Mesothelial cell of epicardium (in vitro differentiated cells): ENCODE results near the gene FARSB. TPM values are rescaled to one million over a fixed set of nuclear protein-coding genes. Genes with fewer than 3 reads are reported as not detected.

Source experiments
- DNase-seq, 2 experiments: peaks; one replicate each; pipeline ENCODE4 v3.0.0; 2021; ENCODE audit warnings: low spot score in 2 of 2; ENCODE audit not compliant: unreplicated experiment in 2 of 2
- H3K27ac Mint-ChIP-seq: 2 replicates; pipeline ENCODE4 v1.8.0; 2021; ENCODE audit warnings: mixed read lengths
- H3K27me3 Mint-ChIP-seq: 2 replicates; pipeline ENCODE4 v1.8.0; 2021; ENCODE audit warnings: low read depth, mixed read lengths
- H3K36me3 Mint-ChIP-seq: 2 replicates; pipeline ENCODE4 v1.8.0; 2021; ENCODE audit warnings: mixed read lengths
- H3K4me1 Mint-ChIP-seq: 2 replicates; pipeline ENCODE4 v1.8.0; 2021; ENCODE audit warnings: mixed read lengths
- H3K4me3 Mint-ChIP-seq: 2 replicates; pipeline ENCODE4 v1.8.0; 2021; ENCODE audit warnings: mild to moderate bottlenecking, moderate library complexity, mixed read lengths
- H3K9me3 Mint-ChIP-seq: 2 replicates; pipeline ENCODE4 v1.8.0; 2021; ENCODE audit warnings: mixed read lengths
- total RNA-seq: library from RNA; stranded (reverse); gene quantifications from 3 replicates; pipeline ENCODE4 v1.2.1, GENCODE V29; 2021
- TF ChIP-seq, protein P1 (sequence below): fragments of 200-600 bp; sonication (generic); IDR thresholded peaks from one replicate; pipeline ENCODE4 v1.5.0; 2021; ENCODE audit warnings: antibody characterized with exemption; ENCODE audit not compliant: unreplicated experiment

The FARSB gene
- total RNA-seq, 1 donor from 2014 or later = 17.7 TPM

DNA sequence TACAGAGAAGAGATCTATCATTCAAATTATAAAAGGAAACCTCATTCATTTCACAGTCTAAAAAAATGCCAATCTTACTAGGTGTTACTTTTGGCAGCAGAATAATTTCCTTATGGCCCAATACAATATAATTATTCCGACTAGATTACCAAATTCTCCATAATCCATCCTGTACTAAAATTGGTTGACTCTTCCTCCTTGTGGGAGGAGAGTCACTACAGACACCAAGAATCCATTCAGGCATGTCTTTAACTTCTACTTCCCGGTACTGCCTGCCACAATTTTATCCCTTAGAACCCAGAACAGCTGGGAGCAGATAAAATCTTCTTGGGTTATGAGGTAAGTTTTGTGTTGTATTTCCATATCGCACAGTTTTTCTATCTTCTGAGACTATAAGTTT lies 9.9 kb downstream of the FARSB start:
- H3K36me3 Mint-ChIP-seq = peaks cover 18% of the 10 kb centered on the region
- TF ChIP-seq, protein P1, sequence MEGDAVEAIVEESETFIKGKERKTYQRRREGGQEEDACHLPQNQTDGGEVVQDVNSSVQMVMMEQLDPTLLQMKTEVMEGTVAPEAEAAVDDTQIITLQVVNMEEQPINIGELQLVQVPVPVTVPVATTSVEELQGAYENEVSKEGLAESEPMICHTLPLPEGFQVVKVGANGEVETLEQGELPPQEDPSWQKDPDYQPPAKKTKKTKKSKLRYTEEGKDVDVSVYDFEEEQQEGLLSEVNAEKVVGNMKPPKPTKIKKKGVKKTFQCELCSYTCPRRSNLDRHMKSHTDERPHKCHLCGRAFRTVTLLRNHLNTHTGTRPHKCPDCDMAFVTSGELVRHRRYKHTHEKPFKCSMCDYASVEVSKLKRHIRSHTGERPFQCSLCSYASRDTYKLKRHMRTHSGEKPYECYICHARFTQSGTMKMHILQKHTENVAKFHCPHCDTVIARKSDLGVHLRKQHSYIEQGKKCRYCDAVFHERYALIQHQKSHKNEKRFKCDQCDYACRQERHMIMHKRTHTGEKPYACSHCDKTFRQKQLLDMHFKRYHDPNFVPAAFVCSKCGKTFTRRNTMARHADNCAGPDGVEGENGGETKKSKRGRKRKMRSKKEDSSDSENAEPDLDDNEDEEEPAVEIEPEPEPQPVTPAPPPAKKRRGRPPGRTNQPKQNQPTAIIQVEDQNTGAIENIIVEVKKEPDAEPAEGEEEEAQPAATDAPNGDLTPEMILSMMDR = no peak
- no peaks in the 10 kb centered on the region for H3K27me3 Mint-ChIP-seq
- H3K27ac Mint-ChIP-seq = no peak overlapping the region
- no peak for DNase-seq
- H3K9me3 Mint-ChIP-seq = no peaks in the 10 kb centered on the region
- no peak overlapping the region for H3K4me3 Mint-ChIP-seq
- H3K4me1 Mint-ChIP-seq = peaks cover 4% of the 10 kb centered on the region

DNA sequence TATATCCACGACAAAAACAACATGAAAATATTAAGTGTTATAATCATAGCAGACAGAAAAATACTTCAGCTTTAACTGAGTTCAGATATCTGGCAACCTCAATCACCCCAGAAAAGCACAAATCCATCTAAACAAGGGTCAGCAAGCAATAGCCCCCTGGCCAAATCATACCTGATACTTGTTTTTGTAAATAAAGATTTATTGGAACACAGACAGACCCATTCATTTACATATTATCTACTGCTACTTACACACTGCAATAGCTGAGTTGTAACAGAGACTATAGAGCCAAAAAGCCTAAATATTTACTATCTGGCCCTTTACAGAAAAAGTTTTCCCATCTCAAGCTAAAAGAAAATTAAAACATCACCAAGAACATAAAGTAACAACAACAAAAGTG lies 12.8 kb downstream of the FARSB start:
- peaks cover 25% of the 10 kb centered on the region for H3K36me3 Mint-ChIP-seq
- H3K4me3 Mint-ChIP-seq = no peak overlapping the region
- no peak for DNase-seq
- no peak overlapping the region for H3K27ac Mint-ChIP-seq
- H3K9me3 Mint-ChIP-seq = no peaks in the 10 kb centered on the region
- no peaks in the 10 kb centered on the region for H3K27me3 Mint-ChIP-seq
- TF ChIP-seq, protein P1 = no peak
- H3K4me1 Mint-ChIP-seq = no peaks in the 10 kb centered on the region

DNA sequence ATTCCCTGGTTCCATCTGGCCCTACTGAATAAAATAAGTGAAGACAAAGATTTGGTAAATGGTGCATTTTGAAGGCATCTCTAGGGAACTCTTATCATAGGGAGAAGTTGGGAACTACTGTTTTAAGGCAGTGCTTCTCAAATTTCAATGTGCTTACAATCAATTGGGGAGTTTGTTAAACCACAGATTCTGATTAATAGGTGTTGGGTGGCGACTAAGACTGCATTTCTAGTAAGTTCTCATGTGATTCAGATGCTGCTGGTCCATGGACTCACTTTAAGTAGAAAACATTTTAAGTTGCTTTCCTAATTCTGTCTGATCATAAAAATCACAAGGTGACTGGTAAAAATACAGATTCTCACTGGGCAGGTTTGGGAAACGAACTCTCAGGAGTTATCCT lies 14.6 kb downstream of the FARSB start:
- H3K36me3 Mint-ChIP-seq = peaks cover 36% of the 10 kb centered on the region

DNA sequence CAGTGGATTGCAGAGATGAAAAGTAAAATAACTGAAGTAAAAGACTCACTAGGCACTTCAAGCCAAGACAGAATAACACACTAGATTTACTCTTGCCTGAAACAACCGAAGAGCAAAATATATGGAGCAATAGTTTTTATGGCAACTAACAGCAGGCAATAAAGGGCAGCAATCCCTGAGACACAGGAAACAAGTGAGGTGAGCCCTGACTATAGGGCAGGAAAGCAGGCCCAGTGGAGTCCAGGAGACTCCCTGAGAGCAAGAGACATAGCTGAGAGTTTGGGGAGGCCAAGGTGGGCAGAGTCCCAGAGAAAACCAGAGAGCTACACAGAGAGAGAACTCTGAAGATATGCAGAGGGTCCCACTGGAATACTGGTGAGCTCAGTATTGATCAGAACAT lies 18.8 kb downstream of the FARSB start:
- Mint-ChIP-seq H3K27ac (no peak overlapping the region), H3K4me1 (no peaks in the 10 kb centered on the region), H3K36me3 (peaks cover 47% of the 10 kb centered on the region), H3K27me3 (no peaks in the 10 kb centered on the region), H3K9me3 (peaks cover 4% of the 10 kb centered on the region), H3K4me3 (no peak overlapping the region)
- DNase-seq = no peak
- TF ChIP-seq, protein P1 = no peak

More for the DNA sequence above, 14.6 kb downstream of the FARSB start:
- DNase-seq = no peak
- H3K4me3 Mint-ChIP-seq = no peak overlapping the region
- TF ChIP-seq, protein P1 = no peak
- H3K9me3 Mint-ChIP-seq = peaks cover 4% of the 10 kb centered on the region
- no peaks in the 10 kb centered on the region for H3K27me3 Mint-ChIP-seq
- no peak overlapping the region for H3K27ac Mint-ChIP-seq
- H3K4me1 Mint-ChIP-seq = no peaks in the 10 kb centered on the region

DNA sequence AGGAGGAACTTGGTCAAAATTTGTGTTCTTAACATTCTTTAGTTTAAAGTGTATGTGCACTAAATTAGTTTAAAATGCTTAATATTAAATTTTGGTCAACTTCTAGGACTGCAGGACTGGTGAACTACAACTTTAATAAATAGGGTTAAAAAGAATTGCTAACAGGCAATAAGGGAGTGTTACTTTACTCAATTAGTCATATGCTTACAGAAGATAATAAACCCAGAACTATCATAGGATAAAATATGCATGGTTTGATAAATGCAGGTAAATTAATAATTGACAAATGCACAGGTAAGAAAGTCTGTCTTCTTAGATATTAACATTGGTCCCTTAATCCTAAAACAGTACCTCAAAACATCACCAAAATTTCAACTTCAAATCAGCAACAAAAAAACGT lies 20.6 kb downstream of the FARSB start:
- no peaks in the 10 kb centered on the region for H3K27me3 Mint-ChIP-seq
- TF ChIP-seq, protein P1 = no peak
- no peak overlapping the region for H3K4me3 Mint-ChIP-seq
- no peak for DNase-seq
- H3K4me1 Mint-ChIP-seq = no peaks in the 10 kb centered on the region
- H3K36me3 Mint-ChIP-seq = peaks cover 48% of the 10 kb centered on the region
- peaks cover 4% of the 10 kb centered on the region for H3K9me3 Mint-ChIP-seq
- H3K27ac Mint-ChIP-seq = no peak overlapping the region

DNA sequence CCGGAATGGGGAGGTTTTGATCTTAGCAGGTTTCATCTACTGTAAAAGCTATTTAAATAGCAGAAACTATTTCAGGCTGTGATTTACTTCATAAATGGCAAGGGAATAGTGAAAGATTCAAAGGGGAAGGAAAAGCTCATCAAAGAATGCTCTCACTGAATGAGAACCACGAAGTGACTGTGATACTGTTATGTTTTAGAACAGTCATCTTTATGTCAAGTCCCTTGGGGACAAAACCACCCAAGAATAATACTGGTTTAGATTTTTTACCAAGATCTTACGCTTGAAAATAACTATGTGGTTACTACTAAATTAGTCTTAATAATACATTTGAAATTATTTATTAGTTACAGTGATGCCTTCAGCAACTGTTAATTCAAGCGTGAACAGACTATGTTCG lies 28.1 kb downstream of the FARSB start:
- Mint-ChIP-seq H3K27ac (no peak overlapping the region), H3K9me3 (no peaks in the 10 kb centered on the region), H3K27me3 (no peaks in the 10 kb centered on the region), H3K36me3 (peaks cover 41% of the 10 kb centered on the region), H3K4me3 (no peak overlapping the region), H3K4me1 (no peaks in the 10 kb centered on the region)
- no peak for DNase-seq
- TF ChIP-seq, protein P1 = no peak
